Measurements from ENCODE around the gene RAPGEF2. TPM values are rescaled to one million over a fixed set of nuclear protein-coding genes. Genes with fewer than 3 reads are reported as not detected.
"Not testable (repeated sequence)": the region's sequence is repeated elsewhere in the genome, so short reads cannot be mapped to it uniquely, and the experiment has no call there.

The RAPGEF2 gene
- total RNA-seq, 2 donors from 2014 or later = 14.0 to 33.3 TPM

- H3K27me3 Mint-ChIP-seq = no peaks in the 10 kb centered on the region
- H3K27ac Mint-ChIP-seq = peak overlapping the region in 1 of 2 donors; percentile 37
- ATAC-seq (peak; percentile 53 to 79), DNase-seq (ENCODE audit: low spot score) (no peak)
- peak overlapping the region; percentile 38 for H3K4me3 Mint-ChIP-seq
- peaks cover 0 to 11% of the 10 kb centered on the region in 2 donors for H3K4me1 Mint-ChIP-seq (ENCODE audit: low read depth in 2 of 2)
- H3K36me3 Mint-ChIP-seq = no peaks in the 10 kb centered on the region
- H3K9me3 Mint-ChIP-seq = no peaks in the 10 kb centered on the region
Measured at GRCh38 chr4:159077702-159078495, 25.0 kb upstream of the RAPGEF2 start.

- H3K27ac Mint-ChIP-seq = no peak overlapping the region
- H3K4me3 Mint-ChIP-seq = no peak overlapping the region
- H3K9me3 Mint-ChIP-seq = no peaks in the 10 kb centered on the region
- peaks cover 0 to 11% of the 10 kb centered on the region in 2 donors for H3K4me1 Mint-ChIP-seq (ENCODE audit: low read depth in 2 of 2)
- ATAC-seq = no peak
- H3K27me3 Mint-ChIP-seq = no peaks in the 10 kb centered on the region
- DNase-seq (ENCODE audit: low spot score) = no peak
- no peaks in the 10 kb centered on the region for H3K36me3 Mint-ChIP-seq
Measured at GRCh38 chr4:159079074-159079473, 23.8 kb upstream of the RAPGEF2 start.

DNA sequence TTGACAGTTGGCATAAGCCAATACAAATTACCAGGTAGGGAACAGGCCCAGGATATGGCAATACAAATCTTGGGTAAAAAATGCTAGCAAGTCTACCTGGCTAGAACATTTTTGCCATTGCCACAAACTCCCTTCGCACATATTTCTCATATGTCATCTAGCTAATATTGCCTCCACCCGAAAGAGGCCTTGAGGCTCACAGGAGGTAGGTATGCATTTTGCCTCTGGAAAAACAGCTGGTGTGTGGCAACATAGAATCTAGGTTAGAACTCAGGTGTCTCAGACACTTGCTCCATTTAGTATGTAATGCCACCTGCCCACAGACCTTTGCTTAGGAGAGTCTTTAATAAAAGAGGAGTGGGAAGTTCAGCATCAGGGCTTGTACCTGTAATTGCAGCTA is 16.3 kb upstream of the RAPGEF2 start:
- ATAC-seq = no peak
- no peak overlapping the region for H3K27ac Mint-ChIP-seq

DNA sequence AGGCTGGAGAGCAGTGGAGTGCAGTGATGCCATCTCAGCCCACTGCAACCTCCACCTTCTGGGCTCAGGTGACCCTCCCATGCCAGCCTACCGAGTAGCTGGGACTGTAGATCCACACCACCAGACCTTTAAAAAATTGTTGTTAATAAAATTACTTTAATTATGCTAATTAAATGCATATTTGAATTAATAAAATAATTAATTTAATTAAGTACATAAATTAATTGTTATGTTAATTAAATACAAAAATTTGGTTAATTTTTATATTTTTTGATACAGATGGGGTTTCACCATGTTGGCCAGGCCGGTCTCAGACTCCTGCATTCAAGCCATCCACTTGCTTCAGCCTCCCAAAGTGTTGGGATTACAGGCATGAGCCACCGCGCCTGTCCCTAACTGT is 12.6 kb upstream of the RAPGEF2 start:
- no peak overlapping the region for H3K4me3 Mint-ChIP-seq
- ATAC-seq (no peak), DNase-seq (ENCODE audit: low spot score) (no peak)

More for the DNA sequence above, 16.3 kb upstream of the RAPGEF2 start:
- H3K36me3 Mint-ChIP-seq = no peaks in the 10 kb centered on the region
- H3K27me3 Mint-ChIP-seq = peaks cover 0 to 8% of the 10 kb centered on the region in 2 donors
- H3K4me1 Mint-ChIP-seq (ENCODE audit: low read depth in 2 of 2) = no peaks in the 10 kb centered on the region
- no peak for DNase-seq (ENCODE audit: low spot score)
- H3K4me3 Mint-ChIP-seq = no peak overlapping the region
- no peaks in the 10 kb centered on the region for H3K9me3 Mint-ChIP-seq

DNA sequence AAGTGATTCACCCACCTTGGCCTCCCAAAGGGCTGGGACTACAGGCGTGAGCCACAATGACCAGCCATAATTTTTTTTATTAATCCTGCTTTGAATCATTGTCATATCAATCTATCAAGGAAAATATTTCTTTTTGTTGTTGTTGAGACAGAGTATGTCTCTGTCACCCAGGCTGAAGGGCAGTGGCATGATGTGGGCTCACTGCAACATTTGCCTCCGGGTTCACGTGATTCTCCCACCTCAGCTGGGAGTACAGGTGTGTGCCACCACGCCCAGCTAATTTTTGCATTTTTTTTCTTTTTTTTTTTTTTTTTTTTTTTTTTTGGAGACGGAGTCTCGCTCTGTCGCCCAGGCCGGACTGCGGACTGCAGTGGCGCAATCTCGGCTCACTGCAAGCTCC is 8.7 kb upstream of the RAPGEF2 start:
- not testable (repeated sequence) for ATAC-seq; H3K4me1 Mint-ChIP-seq (ENCODE audit: low read depth in 2 of 2); H3K4me3 Mint-ChIP-seq; H3K36me3 Mint-ChIP-seq; H3K9me3 Mint-ChIP-seq; H3K27ac Mint-ChIP-seq; DNase-seq (ENCODE audit: low spot score)
- H3K27me3 Mint-ChIP-seq = peaks cover 12 to 17% of the 10 kb centered on the region in 2 donors

More for the DNA sequence above, 12.6 kb upstream of the RAPGEF2 start:
- no peaks in the 10 kb centered on the region for H3K4me1 Mint-ChIP-seq (ENCODE audit: low read depth in 2 of 2)
- H3K27ac Mint-ChIP-seq = no peak overlapping the region
- H3K9me3 Mint-ChIP-seq = no peaks in the 10 kb centered on the region
- no peaks in the 10 kb centered on the region for H3K36me3 Mint-ChIP-seq
- H3K27me3 Mint-ChIP-seq = peaks cover 0 to 13% of the 10 kb centered on the region in 2 donors

- Mint-ChIP-seq H3K27ac (no peak overlapping the region), H3K9me3 (no peaks in the 10 kb centered on the region), H3K4me1 (ENCODE audit: low read depth in 2 of 2) (peaks cover 6 to 7% of the 10 kb centered on the region in 2 donors), H3K4me3 (no peak overlapping the region), H3K36me3 (no peaks in the 10 kb centered on the region), H3K27me3 (peaks cover 12 to 19% of the 10 kb centered on the region in 2 donors)
- no peak for ATAC-seq
- DNase-seq (ENCODE audit: low spot score) = no peak
Measured at GRCh38 chr4:159096434-159096833, 6.4 kb upstream of the RAPGEF2 start.

DNA sequence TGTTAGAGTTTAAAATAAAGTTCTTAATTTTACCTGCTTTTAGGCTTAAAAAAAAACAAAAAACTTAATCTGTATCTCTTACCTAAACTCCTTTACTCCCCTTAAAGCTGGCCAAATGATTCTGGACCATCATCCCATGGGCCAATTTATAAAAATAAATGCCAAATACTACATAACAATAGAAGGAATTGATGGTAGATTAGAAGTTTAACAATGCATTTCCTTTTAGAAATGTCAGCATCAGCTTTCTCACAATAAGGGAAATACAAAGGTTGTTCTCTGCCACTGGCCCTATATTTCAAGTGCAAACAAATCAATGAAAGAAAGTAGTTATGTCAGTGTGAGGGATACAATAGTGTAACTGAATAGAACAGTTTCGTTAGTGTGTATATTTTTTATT is 5.7 kb upstream of the RAPGEF2 start:
- H3K9me3 Mint-ChIP-seq = no peaks in the 10 kb centered on the region
- H3K36me3 Mint-ChIP-seq = no peaks in the 10 kb centered on the region
- H3K27ac Mint-ChIP-seq = no peak overlapping the region

DNA sequence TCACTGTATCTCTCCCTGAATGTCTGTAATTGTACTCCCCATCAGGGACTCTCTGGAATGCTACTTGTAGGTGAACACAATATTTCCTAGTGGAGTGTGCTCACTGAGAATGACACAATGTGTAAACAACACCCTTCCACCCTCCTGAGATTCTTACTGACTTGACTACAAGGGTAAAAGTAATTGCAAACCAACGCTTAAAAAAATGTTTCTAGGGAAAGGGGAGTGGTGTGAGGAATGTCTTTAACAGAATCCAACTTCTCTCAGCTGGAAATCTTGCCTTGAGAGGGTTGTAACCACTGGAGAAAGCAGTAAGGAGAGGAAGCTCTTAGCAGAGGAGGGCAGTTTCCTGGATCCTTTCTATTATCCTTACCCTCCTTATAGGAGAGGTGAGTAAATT is 5.1 kb upstream of the RAPGEF2 start:
- Mint-ChIP-seq H3K36me3 (no peaks in the 10 kb centered on the region), H3K27ac (no peak overlapping the region), H3K27me3 (peaks cover 12 to 16% of the 10 kb centered on the region in 2 donors), H3K9me3 (no peaks in the 10 kb centered on the region), H3K4me1 (ENCODE audit: low read depth in 2 of 2) (peaks cover 13 to 17% of the 10 kb centered on the region in 2 donors), H3K4me3 (no peak overlapping the region)
- ATAC-seq (no peak), DNase-seq (ENCODE audit: low spot score) (no peak)

More for the DNA sequence above, 5.7 kb upstream of the RAPGEF2 start:
- peaks cover 11 to 14% of the 10 kb centered on the region in 2 donors for H3K4me1 Mint-ChIP-seq (ENCODE audit: low read depth in 2 of 2)
- no peak for ATAC-seq
- H3K4me3 Mint-ChIP-seq = no peak overlapping the region
- no peak for DNase-seq (ENCODE audit: low spot score)
- peaks cover 12 to 18% of the 10 kb centered on the region in 2 donors for H3K27me3 Mint-ChIP-seq

GRCh38 chr4:159098482-159099127 is 4.3 kb upstream of the RAPGEF2 start:
- peaks cover 13 to 17% of the 10 kb centered on the region in 2 donors for H3K4me1 Mint-ChIP-seq (ENCODE audit: low read depth in 2 of 2)
- no peak for DNase-seq (ENCODE audit: low spot score)
- H3K36me3 Mint-ChIP-seq = no peaks in the 10 kb centered on the region
- ATAC-seq = no peak
- no peaks in the 10 kb centered on the region for H3K9me3 Mint-ChIP-seq
- H3K4me3 Mint-ChIP-seq = no peak overlapping the region
- H3K27ac Mint-ChIP-seq = no peak overlapping the region
- peaks cover 12 to 16% of the 10 kb centered on the region in 2 donors for H3K27me3 Mint-ChIP-seq

GRCh38 chr4:159101988-159102621 is 774 bp upstream of the RAPGEF2 start:
- DNase-seq (ENCODE audit: low spot score) (no peak), ATAC-seq (no peak)
- Mint-ChIP-seq H3K27me3 (peaks cover under 1 to 13% of the 10 kb centered on the region in 2 donors), H3K9me3 (no peaks in the 10 kb centered on the region), H3K4me3 (peak overlapping the region; percentile 82), H3K27ac (peak overlapping the region; percentile 40 to 79), H3K36me3 (no peaks in the 10 kb centered on the region), H3K4me1 (ENCODE audit: low read depth in 2 of 2) (peaks cover 33 to 38% of the 10 kb centered on the region in 2 donors)

DNA sequence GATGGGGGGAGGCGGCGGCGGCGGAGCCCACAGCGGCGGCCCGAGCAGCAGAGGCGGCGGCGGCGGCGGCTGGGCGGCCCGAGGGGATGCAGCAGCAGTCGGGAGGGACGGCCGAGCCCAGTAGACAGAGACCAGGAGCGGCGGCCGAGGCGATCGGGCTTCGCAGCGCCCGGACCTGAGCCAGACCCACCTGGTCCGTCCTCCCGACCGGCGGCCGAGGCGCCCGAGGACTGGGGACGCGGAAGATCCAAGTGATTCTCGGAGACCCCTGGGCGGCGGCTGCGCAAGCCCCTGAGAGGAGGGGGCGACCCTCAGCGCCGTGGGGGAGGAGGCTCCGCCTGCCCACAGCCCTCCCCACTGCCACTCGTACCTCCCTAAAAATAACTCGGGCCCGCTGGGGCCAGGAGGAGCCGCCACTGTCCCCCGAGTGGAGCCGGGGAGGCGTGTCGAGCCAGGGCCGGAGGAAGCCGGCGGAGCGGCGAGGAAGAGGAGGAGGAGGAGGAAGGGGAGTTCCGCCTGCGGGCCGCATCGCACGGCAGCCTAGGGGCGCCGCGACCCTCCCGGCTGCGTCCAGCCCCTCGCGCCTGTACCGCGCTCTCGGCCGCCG is 608 bp downstream of the RAPGEF2 start:
- Mint-ChIP-seq H3K27me3 (peaks cover 0 to 13% of the 10 kb centered on the region in 2 donors), H3K4me3 (no peak overlapping the region), H3K36me3 (no peaks in the 10 kb centered on the region), H3K9me3 (no peaks in the 10 kb centered on the region), H3K4me1 (ENCODE audit: low read depth in 2 of 2) (peaks cover 36 to 43% of the 10 kb centered on the region in 2 donors), H3K27ac (no peak overlapping the region)
- peak; percentile 37 to 44 for ATAC-seq
- DNase-seq (ENCODE audit: low spot score) = peak; percentile 65

GRCh38 chr4:159104694-159105414 is 2.0 kb downstream of the RAPGEF2 start:
- H3K27me3 Mint-ChIP-seq = peaks cover 0 to 11% of the 10 kb centered on the region in 2 donors
- no peaks in the 10 kb centered on the region for H3K9me3 Mint-ChIP-seq
- ATAC-seq = no peak
- peak overlapping the region; percentile 93 for H3K4me3 Mint-ChIP-seq
- DNase-seq (ENCODE audit: low spot score) = no peak
- no peaks in the 10 kb centered on the region for H3K36me3 Mint-ChIP-seq
- H3K4me1 Mint-ChIP-seq (ENCODE audit: low read depth in 2 of 2) = peaks cover 36 to 47% of the 10 kb centered on the region in 2 donors
- peak overlapping the region; percentile 72 to 91 for H3K27ac Mint-ChIP-seq

- peaks cover 36 to 49% of the 10 kb centered on the region in 2 donors for H3K4me1 Mint-ChIP-seq (ENCODE audit: low read depth in 2 of 2)
- H3K27ac Mint-ChIP-seq = peak overlapping the region in 1 of 2 donors; percentile 72
- H3K4me3 Mint-ChIP-seq = peak overlapping the region; percentile 93
- no peak for DNase-seq (ENCODE audit: low spot score)
- H3K9me3 Mint-ChIP-seq = no peaks in the 10 kb centered on the region
- ATAC-seq = no peak
- H3K27me3 Mint-ChIP-seq = peaks cover 0 to 8% of the 10 kb centered on the region in 2 donors
- H3K36me3 Mint-ChIP-seq = no peaks in the 10 kb centered on the region
Measured at GRCh38 chr4:159105761-159106243, 2.9 kb downstream of the RAPGEF2 start.

Measured in natural killer cell treated with Interleukin-12 subunit alpha and Interleukin-12 subunit beta and Interleukin-15 and Interleukin-18, amount 100 ng/mL, for 72 hours (primary cell).